Colon (tissue), 2 donors: ENCODE results near the gene BHLHA9.

Source experiments
- FAIRE-seq: peaks from 2 replicates; lab custom pipeline; 2012; peaks lifted over from hg19 to GRCh38; lab: Jason Lieb, UNC
- donor health status: control.
- donor health status: control.

BHLHA9 gene

DNA sequence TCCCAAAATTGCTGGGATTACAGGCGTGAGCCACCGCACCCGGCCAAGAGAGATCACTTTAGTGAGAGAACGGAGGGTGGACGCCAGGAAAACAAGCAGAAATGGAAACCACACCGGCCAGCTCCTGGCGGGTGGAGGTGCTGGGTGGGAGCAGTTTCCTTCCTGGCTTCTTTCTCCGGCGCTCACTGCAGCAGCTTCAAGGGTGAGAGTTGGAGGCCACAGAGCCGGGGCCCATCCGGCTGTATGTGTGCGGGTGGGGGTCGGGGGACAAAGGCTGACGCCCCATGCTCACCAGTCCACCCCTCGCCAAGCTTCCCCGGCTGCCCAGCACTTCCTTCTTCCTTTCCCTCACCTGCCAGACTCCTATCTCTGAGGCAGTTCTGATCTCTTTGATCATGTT, 13.5 kb upstream of the BHLHA9 start:
- no peak for FAIRE-seq

- FAIRE-seq: no peak
These were observed 10.0 kb upstream of the BHLHA9 start for GRCh38 chr17:1260086-1260769.

DNA sequence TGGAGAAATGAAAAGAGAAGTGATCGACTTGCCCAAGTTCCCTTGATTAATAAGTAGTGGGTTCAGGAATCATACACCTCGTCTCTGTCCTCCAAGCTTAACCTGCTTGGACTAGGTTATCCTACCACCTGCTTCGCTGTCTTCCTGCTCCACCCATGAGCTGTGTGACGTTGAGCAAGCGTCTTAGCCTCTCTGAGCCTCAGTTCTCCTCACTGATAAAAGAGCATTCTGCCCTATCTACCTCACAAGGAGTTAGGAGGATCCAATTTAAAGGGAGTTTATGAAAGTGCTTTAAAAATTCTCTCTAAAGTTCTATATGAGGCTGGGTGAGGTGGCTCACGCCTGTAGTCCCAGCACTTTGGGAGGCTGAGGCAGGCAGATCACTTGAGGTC, 9.5 kb upstream of the BHLHA9 start:
- no peak for FAIRE-seq

- FAIRE-seq: no peak
These were observed 6.0 kb upstream of the BHLHA9 start for GRCh38 chr17:1264196-1264595.

GRCh38 chr17:1267471-1267943, 2.7 kb upstream of the BHLHA9 start:
- no peak for FAIRE-seq

- FAIRE-seq: no peak
These were observed 783 bp downstream of the BHLHA9 start for GRCh38 chr17:1271030-1271423.

DNA sequence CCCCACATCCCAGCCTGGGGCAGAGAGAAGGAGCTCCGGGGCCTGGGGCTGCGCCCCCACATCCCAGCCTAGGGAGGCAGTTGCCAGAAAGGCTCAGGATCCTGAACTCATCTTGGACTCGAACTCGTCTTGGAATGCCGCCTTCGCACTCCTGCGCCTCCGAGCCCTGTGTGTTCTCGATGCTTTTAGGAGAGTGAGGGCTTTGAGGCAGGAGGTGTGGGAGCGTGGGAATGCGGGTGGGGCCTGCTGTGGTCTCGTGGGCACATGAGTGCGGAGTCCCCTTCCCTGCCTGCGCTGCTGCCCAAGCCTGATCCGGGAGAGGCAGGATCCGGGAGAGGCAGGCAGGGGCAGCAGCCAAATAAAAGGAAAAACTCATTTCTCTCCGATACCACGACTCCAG, 1.2 kb downstream of the BHLHA9 start:
- no peak for FAIRE-seq

GRCh38 chr17:1272701-1273100, 2.5 kb downstream of the BHLHA9 start:
- no peak for FAIRE-seq

DNA sequence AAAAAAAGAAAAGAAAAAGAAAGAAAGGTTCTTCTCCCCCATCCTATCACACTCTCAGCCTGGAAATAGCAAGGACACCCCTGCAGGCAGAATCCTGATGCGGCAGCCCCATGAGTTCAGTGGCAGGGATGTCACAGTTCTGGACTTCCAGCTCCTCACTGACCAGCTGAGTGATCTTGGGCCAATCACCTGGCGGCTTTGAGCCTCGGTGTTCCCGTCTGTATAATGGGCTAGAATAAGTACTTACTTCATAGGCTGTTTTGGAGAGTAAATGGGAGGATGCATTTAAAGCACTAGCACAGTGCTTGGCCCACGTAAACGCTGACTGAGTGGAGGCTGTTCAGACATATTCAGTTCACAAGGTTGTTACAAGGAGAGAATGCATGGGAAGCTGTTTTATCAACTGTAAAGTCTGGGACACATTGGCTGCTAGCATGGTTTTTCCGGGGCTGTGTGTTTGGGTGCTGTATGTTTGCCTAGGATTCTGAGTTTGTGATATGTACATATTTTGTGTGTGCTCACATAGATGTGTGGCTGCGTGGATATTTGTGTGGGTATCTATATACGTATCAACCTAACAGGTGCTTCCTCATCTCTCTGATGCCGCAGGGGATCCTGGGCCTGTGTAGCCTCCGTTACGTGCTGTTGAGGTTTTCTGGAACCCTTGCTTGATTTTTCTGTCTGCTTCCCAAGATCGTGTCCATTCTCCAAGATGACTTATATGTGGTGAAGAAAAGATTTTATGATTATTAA, 3.4 kb downstream of the BHLHA9 start:
- FAIRE-seq: no peak

GRCh38 chr17:1274245-1274608, 4.0 kb downstream of the BHLHA9 start:
- no peak for FAIRE-seq

DNA sequence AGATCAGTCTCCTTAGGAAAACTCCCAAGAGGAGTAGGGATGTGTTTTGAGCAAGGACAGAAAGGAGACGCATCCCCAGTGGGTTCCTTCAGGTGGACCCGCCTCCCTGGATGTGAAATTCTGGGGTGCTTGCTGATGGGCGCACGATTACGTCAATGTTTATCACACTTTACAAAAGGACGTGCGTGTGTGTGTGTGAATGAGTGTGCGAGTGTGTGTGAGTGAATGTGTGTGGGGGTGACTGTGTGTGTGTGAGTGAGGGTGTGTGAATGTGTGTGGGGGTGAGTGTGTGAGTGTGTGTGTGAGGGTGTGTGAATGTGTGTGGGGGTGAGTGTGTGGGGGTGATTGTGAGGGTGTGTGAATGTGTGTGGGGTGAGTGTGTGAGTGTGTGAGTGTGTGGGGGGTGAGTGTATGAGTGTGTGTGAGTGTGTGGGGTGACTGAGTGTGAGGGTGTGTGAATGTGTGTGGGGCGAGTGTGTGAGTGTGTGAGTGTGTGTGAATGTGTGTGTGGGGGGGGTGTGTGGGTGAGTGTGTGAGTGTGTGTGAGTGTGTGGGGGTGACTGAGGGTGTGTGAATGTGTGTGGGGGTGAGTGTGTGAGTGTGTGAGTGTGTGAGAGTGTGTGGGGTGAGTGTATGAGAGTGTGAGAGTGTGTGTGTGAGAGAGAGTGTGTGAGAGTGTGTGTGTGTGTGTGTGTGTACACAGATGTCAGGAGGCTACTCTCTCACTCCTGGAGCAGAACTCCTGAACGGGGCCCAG, 5.1 kb downstream of the BHLHA9 start:
- no peak for FAIRE-seq

DNA sequence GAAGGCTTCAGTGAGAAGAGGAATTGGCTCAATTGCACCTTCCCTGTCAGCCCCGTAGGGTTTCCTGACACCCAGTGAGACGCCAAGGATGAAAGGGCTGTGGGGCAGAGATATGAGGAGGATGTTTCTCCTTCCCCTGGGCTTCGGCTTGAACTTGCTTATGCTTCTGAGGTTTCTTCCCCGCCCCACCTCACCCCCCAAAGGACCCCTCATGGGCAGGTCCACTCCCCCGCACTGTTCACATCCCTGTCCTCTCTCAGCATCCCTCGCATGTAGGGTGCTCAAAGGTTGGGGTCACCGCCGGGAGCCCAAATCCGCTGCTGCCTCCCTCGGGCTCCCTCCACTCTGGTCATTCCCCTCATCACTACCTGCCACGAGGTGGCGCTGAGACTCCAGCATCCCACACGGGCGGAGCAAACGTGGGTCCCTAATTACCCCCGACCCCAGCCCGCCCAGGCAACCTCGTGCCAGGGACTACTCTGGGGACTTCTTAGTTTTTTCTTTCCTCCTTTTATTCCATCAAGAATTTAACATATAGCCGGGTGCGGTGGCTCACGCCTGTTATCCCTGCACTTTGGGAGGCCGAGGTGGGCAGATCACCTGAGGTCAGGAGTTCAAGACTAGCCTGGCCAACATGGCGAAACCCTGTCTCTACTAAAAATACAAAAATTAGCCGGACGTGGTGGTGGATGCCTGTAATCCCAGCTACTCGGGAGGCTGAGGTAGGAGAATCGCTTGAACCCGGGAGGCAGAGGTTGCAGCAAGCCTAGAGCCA, 5.9 kb downstream of the BHLHA9 start:
- FAIRE-seq: no peak

- FAIRE-seq: no peak
These were observed 10.4 kb downstream of the BHLHA9 start for GRCh38 chr17:1280652-1281051.

DNA sequence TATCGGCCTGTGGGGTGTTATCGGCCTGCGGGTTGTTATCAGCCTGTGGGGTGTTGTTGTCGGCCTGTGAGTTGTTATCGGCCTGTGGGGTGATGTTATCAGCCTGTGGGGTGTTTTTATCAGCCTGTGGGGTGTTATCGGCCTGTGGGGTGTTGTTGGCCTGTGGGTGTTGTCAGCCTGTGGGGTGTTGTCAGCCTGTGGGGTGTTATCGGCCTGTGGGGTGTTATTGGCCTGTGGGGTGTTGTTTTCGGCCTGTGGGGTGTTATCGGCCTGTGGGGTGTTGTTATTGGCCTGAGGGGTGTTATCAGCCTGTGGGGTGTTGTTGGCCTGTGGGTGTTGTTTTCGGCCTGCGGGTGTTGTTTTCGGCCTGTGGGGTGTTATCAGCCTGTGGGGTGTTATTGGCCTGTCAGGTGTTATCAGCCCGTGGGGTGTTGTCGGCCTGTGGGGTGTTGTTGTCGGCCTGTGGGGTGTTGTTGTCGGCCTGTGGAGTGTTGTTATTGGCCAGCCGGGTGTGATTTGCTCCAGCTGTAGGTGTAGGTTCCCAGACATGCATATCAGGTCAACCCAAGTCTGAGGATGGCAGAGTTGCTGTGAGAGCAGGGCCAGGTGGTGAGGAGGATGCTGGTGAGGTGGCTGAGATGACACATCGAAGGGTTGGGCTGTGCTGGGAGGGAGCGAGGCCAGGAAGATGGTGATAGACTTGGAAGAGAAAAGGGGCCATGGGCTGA, 16.3 kb downstream of the BHLHA9 start:
- no peak for FAIRE-seq

DNA sequence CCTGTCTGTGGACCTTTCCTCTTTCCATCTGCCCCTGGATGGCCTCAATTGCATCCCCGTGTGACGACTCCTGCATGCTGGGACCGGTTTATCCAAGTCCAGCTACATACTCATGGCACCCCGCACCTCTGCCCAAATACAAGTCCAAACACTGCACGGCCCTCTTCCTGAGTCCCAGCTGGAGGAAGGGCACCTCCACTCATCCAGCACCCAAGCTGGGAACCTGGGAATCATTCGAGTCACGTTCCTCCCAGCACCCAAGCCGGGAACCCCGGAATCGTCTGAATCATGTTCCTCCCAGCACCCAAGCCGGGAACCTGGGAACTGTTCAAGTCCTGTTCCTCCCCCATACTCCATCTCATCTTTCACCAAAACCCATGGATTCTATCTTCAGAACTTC, 19.5 kb downstream of the BHLHA9 start:
- no peak for FAIRE-seq

DNA sequence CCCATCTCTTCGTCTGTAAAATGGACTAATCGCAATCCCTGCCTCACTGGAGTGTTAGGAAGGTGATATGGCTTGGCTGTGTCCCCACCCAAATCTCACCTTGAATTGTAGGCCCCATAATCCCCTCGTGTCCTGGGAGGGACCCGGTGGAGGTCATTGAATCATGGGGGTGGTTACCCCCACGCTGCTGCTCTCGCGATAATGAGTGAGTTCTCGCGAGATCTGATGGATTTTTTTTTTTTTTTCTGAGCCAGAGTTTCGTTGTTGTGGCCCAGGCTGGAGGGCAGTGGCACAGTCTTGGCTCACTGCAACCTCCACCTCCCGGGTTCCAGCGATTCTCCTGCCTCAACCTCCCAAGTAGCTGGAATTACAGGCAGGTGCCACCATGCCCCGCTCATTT, 20.4 kb downstream of the BHLHA9 start:
- no peak for FAIRE-seq

DNA sequence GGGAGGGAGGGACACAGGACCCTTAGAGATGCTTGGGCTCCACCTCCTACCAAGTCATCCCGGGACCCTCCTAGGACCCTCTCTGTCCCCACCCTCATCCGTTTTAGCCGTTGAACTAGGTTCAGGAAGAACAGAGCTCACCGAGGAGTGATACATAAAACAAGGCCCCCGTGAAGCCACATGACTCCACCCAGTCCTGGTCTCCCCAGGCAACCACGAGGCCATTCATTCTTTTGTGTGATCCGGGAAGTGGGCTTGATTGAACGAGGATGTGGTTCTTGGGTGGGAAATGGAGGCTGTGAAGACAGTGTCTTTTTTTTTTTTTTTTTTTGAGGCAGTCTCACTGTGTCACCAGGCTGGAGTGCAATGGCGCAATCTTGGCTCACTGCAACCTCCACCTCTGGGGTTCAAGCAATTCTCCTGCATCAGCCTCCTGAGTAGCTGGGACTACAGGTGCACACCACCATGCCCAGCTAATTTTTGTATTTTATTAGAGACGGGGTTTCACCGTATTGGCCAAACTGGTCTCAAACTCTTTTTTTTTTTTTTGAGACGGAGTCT, 24.0 kb downstream of the BHLHA9 start:
- FAIRE-seq: no peak

DNA sequence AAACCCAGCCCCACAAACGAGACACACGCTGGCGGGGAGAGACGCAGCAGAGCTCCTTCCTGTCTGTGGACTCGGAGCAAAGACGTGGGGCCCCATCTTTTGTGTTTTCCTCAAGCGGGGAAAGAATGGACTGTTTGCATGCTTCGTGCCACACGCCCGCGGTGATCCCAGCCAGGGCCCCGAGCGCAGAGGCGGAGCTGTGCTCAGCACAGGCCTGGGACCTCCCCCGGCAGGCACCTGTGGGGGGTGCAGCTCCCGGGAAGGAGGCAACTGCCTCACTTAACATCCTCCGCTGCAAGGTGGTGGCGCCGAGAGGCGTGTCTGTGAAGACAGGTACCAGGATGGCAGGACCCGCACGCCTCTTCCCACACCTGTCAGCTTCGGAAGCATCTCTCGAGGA, 28.4 kb downstream of the BHLHA9 start:
- no peak for FAIRE-seq

DNA sequence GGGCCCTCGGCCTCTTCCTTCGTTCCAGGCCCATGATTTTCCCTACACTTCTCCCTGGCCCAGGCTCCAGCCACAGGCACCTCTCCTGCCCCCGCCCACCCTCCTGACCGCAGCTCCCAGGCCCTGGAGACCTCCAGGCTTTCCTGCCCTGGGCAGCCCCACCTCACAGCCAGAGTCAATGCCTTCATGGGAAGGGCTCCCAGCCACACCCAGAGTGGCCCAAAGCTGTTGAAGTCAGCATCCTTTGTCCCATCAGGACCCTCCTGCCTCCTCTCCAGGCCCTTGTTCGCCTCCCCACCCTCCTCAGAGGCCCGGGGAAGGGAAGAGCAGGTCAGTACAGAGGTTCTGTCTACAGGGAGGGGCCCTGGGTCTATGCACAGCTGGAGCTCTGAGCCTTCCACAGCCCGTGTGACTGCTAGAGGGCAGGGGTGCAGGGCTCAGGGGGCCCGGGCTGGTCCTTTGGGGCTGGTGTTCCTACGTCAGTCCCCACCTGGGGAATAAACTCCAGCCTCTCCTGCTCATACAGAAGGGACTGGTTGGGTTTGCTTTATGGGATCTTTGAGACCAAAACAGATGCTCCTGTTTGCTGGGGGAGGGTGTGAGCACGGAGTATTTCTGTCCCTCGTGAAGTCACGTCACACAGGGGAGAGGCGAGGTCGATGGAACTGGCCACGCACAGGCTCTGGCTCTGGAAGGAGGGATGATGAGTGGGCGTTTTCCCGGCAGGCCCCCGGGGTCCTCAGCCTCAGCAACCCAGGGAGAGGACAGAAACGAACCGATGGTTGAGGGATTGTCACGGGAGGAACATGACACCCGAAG, 29.5 kb downstream of the BHLHA9 start:
- no peak for FAIRE-seq

DNA sequence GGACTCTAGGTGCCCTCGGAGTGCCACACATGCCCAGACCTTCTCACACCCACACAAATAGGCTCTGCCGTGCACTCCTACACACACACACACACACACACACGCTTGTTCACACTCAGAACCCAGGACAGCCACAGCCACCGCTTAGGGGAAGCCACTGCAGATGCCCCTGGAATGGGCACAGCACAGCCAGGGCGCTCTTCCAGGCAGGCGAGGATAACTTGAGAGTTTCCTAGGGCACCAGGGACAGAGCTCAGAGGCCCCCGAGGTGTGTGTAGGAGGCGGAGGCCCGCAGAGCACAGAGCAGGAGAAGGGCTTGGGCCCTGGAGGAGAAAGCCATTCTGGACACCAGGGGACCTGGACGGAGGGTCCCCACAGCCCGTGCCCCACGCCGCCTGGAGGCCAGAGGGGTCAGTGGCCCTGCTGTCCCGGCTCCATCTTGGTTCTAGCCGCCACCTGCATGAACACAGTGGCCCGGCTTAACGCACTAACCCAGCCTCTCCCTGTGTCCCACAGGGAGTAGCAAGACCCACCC, 30.2 kb downstream of the BHLHA9 start:
- FAIRE-seq: no peak
